Body of pancreas (tissue), 4 donors: ENCODE data around the gene ZC3H12C.

Source experiments
- POLR2A ChIP-seq, 3 donors: fragments of 450-650 bp; IDR thresholded peaks; one replicate each; pipeline ENCODE4 v1.6.1; 2016; ENCODE audit warnings: antibody characterized with exemption in 3 of 3, mild to moderate bottlenecking in 2 of 3
- TF ChIP-seq, protein P1 (sequence below), 7 experiments: fragments of 450-650 bp in 4 of 7; fragments of 200-600 bp in 3 of 7; sonication (generic) in 3 of 7; IDR thresholded peaks; one replicate each; pipeline ENCODE4 v1.5.1; 2016 to 2019; ENCODE audit warnings: antibody characterized with exemption in 7 of 7

DNA sequence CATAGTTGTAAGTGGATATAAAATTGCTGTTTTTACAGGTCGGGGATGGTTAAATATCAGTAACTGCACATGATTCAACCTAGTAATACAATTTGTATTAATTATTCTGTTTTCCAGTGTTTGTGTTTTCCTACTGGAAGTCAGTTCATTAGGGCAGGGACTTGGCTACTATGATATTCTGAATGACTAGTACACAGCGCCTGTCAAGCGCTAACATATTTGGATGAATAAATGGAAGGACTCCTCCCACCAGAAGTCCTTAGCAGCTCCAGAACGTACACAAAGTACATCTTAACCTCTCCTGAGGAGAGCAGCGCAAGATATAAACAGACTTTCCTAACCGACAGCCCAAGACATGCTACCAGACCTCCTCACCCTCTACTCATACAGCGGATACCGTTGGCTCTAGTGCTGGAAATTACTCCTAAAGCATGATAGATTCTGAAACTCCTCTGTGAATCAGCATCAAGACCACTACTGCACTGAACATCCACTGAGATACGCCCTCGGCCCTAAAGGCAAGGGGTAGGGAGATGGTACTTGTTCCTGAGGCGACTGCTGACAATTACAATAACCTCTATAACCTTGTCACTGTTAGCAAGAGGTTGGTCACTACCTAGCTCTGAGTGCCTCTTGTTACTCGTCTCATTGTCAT is 124.2 kb downstream of the ZC3H12C start:
- TF ChIP-seq POLR2A (IDR thresholded peaks at IDR 0.05), result no peak
- TF ChIP-seq, protein P1, sequence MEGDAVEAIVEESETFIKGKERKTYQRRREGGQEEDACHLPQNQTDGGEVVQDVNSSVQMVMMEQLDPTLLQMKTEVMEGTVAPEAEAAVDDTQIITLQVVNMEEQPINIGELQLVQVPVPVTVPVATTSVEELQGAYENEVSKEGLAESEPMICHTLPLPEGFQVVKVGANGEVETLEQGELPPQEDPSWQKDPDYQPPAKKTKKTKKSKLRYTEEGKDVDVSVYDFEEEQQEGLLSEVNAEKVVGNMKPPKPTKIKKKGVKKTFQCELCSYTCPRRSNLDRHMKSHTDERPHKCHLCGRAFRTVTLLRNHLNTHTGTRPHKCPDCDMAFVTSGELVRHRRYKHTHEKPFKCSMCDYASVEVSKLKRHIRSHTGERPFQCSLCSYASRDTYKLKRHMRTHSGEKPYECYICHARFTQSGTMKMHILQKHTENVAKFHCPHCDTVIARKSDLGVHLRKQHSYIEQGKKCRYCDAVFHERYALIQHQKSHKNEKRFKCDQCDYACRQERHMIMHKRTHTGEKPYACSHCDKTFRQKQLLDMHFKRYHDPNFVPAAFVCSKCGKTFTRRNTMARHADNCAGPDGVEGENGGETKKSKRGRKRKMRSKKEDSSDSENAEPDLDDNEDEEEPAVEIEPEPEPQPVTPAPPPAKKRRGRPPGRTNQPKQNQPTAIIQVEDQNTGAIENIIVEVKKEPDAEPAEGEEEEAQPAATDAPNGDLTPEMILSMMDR (IDR thresholded peaks at IDR 0.05), result no peak
